AG09319 (cell line): ENCODE data around the gene SIGLEC11.

Experiments used
- DNase-seq: peaks from one replicate; pipeline ENCODE4 v3.0.0-alpha.2; 2010; ENCODE audit warnings: low read depth; ENCODE audit errors: extremely low read depth
- CTCF ChIP-seq: IDR thresholded peaks from 2 replicates; pipeline ENCODE4 v1.5.1; 2011; ENCODE audit warnings: low read depth, mild to moderate bottlenecking, inconsistent platforms, low read length, moderate library complexity

SIGLEC11 gene

GRCh38 chr19:49983645-49984229, 22.8 kb upstream of the SIGLEC11 start:
- peak; percentile 7 for DNase-seq
- TF ChIP-seq CTCF = peak; percentile 78

GRCh38 chr19:49981603-49982593, 20.9 kb upstream of the SIGLEC11 start:
- TF ChIP-seq CTCF = no peak
- no peak for DNase-seq

GRCh38 chr19:49978324-49978723, 17.4 kb upstream of the SIGLEC11 start:
- DNase-seq = no peak
- no peak for TF ChIP-seq CTCF

GRCh38 chr19:49977881-49978280, 16.9 kb upstream of the SIGLEC11 start:
- TF ChIP-seq CTCF = no peak
- DNase-seq = no peak

GRCh38 chr19:49977076-49977475, 16.1 kb upstream of the SIGLEC11 start:
- DNase-seq = no peak
- no peak for TF ChIP-seq CTCF

- TF ChIP-seq CTCF = no peak
Observed at GRCh38 chr19:49976496-49976895, 15.5 kb upstream of the SIGLEC11 start.

GRCh38 chr19:49975051-49975450, 14.1 kb upstream of the SIGLEC11 start:
- DNase-seq = no peak
- TF ChIP-seq CTCF = no peak

More at GRCh38 chr19:49976496-49976895, 15.5 kb upstream of the SIGLEC11 start:
- no peak for DNase-seq
